SK-N-SH treated with all-trans-retinoic acid at 6 μM for 48 hours (cell line): ENCODE data around the gene RNF126.

Source experiments
- ARNTL ChIP-seq: fragments of 450-650 bp; formaldehyde crosslinking; IDR thresholded peaks from 2 replicates; pipeline ENCODE4 v1.5.0; 2020; ENCODE audit warnings: low read depth, mild to moderate bottlenecking, moderate library complexity, borderline replicate concordance
- BACH2 ChIP-seq: fragments of 250-450 bp; sonication (Bioruptor Pico); IDR thresholded peaks from 2 replicates; pipeline ENCODE4 v1.9.0; 2021; ENCODE audit warnings: mild to moderate bottlenecking, borderline replicate concordance
- CSDC2 ChIP-seq: fragments of 250-450 bp; sonication (Bioruptor Pico); IDR thresholded peaks from 2 replicates; pipeline ENCODE4 v1.5.0; 2020; ENCODE audit warnings: mild to moderate bottlenecking, moderate library complexity
- ESRRG ChIP-seq: fragments of 250-450 bp; sonication (Bioruptor Pico); IDR thresholded peaks from 2 replicates; pipeline ENCODE4 v1.6.1; 2021; ENCODE audit warnings: mild to moderate bottlenecking
- ISL1 ChIP-seq: fragments of 250-450 bp; sonication (Bioruptor Pico); IDR thresholded peaks from 2 replicates; pipeline ENCODE4 v2.1.2; 2022; ENCODE audit warnings: mild to moderate bottlenecking, moderate library complexity
- OSR1 ChIP-seq: fragments of 250-450 bp; sonication (Bioruptor Pico); IDR thresholded peaks from 2 replicates; pipeline ENCODE4 v1.8.0; 2022; ENCODE audit warnings: moderate library complexity, mild to moderate bottlenecking, inconsistent platforms
- TCF4 ChIP-seq: fragments of 250-450 bp; sonication (Bioruptor Pico); IDR thresholded peaks from 2 replicates; pipeline ENCODE4 v1.8.0; 2021; ENCODE audit warnings: mild to moderate bottlenecking, moderate library complexity, borderline replicate concordance
- ZC3H10 ChIP-seq: fragments of 250-450 bp; sonication (Bioruptor Pico); IDR thresholded peaks from 2 replicates; pipeline ENCODE4 v1.5.1; 2021; ENCODE audit warnings: mild to moderate bottlenecking, moderate library complexity
- ZFP3 ChIP-seq: fragments of 250-450 bp; sonication (Bioruptor Pico); IDR thresholded peaks from 2 replicates; pipeline ENCODE4 v1.5.0; 2020; ENCODE audit warnings: mild to moderate bottlenecking, moderate library complexity
- ZNF565 ChIP-seq: fragments of 450-650 bp; formaldehyde crosslinking; conservative IDR thresholded peaks from 2 replicates; pipeline ENCODE4 v1.5.0; 2020; ENCODE audit warnings: low read depth, mild to moderate bottlenecking, moderate library complexity
- ZNF8 ChIP-seq: fragments of 450-650 bp; formaldehyde crosslinking; IDR thresholded peaks from 2 replicates; pipeline ENCODE4 v1.5.0; 2020; ENCODE audit warnings: mild to moderate bottlenecking, moderate library complexity
- TF ChIP-seq, protein P1 (sequence below): fragments of 250-450 bp; sonication (Bioruptor Pico); IDR thresholded peaks from 2 replicates; pipeline ENCODE4 v1.8.0; 2021; ENCODE audit warnings: low read depth, mild to moderate bottlenecking, moderate library complexity, borderline replicate concordance
- TF ChIP-seq, protein P2 (sequence below): fragments of 250-450 bp; sonication (Bioruptor Pico); IDR thresholded peaks from 2 replicates; pipeline ENCODE4 v1.8.0; 2020; ENCODE audit warnings: mild to moderate bottlenecking, moderate library complexity, borderline replicate concordance
- TF ChIP-seq, protein P3 (sequence below): fragments of 250-450 bp; sonication (Bioruptor Pico); IDR thresholded peaks from 2 replicates; pipeline ENCODE4 v1.5.1; 2020; ENCODE audit warnings: low read depth, mild to moderate bottlenecking, moderate library complexity

DNA sequence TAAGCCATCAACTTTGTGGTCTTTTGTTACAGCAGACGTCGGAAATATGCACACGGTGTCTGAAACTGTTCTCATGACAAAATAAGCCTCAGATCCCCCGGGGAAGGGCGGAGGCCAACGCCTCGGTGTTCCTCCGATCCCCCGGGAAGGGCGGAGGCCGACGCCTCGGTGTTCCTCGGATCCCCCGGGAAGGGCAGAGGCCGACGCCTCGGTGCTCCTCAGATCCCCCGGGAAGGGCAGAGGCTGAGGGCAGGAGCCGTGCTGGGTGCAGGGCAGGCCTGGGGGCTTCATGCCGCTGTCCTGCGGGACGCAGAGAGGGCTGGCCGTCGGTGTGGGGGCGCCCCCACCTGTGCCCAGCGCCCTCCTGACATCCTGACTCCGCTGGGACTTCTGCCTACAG, 18.7 kb downstream of the RNF126 start:
- no peak for TF ChIP-seq CSDC2 (CRISPR knock-in tag)
- no peak for TF ChIP-seq ESRRG (CRISPR knock-in tag)
- TF ChIP-seq, protein P1, sequence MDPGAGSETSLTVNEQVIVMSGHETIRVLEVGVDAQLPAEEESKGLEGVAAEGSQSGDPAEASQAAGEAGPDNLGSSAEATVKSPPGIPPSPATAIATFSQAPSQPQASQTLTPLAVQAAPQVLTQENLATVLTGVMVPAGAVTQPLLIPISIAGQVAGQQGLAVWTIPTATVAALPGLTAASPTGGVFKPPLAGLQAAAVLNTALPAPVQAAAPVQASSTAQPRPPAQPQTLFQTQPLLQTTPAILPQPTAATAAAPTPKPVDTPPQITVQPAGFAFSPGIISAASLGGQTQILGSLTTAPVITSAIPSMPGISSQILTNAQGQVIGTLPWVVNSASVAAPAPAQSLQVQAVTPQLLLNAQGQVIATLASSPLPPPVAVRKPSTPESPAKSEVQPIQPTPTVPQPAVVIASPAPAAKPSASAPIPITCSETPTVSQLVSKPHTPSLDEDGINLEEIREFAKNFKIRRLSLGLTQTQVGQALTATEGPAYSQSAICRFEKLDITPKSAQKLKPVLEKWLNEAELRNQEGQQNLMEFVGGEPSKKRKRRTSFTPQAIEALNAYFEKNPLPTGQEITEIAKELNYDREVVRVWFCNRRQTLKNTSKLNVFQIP (CRISPR knock-in tag), result no peak
- TF ChIP-seq, protein P2, sequence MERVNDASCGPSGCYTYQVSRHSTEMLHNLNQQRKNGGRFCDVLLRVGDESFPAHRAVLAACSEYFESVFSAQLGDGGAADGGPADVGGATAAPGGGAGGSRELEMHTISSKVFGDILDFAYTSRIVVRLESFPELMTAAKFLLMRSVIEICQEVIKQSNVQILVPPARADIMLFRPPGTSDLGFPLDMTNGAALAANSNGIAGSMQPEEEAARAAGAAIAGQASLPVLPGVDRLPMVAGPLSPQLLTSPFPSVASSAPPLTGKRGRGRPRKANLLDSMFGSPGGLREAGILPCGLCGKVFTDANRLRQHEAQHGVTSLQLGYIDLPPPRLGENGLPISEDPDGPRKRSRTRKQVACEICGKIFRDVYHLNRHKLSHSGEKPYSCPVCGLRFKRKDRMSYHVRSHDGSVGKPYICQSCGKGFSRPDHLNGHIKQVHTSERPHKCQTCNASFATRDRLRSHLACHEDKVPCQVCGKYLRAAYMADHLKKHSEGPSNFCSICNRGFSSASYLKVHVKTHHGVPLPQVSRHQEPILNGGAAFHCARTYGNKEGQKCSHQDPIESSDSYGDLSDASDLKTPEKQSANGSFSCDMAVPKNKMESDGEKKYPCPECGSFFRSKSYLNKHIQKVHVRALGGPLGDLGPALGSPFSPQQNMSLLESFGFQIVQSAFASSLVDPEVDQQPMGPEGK, result no peak
- TF ChIP-seq ZNF8 (CRISPR knock-in tag), result no peak
- TF ChIP-seq OSR1 (CRISPR knock-in tag), result no peak
- TF ChIP-seq BACH2 (CRISPR knock-in tag), result no peak
- TF ChIP-seq, protein P3, sequence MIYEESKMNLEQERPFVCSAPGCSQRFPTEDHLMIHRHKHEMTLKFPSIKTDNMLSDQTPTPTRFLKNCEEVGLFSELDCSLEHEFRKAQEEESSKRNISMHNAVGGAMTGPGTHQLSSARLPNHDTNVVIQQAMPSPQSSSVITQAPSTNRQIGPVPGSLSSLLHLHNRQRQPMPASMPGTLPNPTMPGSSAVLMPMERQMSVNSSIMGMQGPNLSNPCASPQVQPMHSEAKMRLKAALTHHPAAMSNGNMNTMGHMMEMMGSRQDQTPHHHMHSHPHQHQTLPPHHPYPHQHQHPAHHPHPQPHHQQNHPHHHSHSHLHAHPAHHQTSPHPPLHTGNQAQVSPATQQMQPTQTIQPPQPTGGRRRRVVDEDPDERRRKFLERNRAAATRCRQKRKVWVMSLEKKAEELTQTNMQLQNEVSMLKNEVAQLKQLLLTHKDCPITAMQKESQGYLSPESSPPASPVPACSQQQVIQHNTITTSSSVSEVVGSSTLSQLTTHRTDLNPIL (CRISPR knock-in tag), result no peak
- TF ChIP-seq ZFP3 (CRISPR knock-in tag), result no peak
- no peak for TF ChIP-seq ZC3H10
- TF ChIP-seq ZNF565 (CRISPR knock-in tag), result no peak
- TF ChIP-seq ARNTL (CRISPR knock-in tag), result no peak
- TF ChIP-seq TCF4 (CRISPR knock-in tag), result no peak
- no peak for TF ChIP-seq ISL1 (CRISPR knock-in tag)
